DOHH2 (cell line): Measurements from ENCODE around the gene IGDCC3.

Experiments
- CTCF ChIP-seq: fragments of 200-600 bp; sonication (generic); IDR thresholded peaks from one replicate; pipeline ENCODE4 v1.5.1; 2014; ENCODE audit warnings: antibody characterized with exemption, mild to moderate bottlenecking, low read depth, low read length; ENCODE audit not compliant: poor library complexity, severe bottlenecking
- EZH2phosphoT487 ChIP-seq: fragments of 200-600 bp; sonication (generic); IDR thresholded peaks from 2 replicates; pipeline ENCODE4 v1.6.1; 2017; ENCODE audit warnings: borderline replicate concordance, mild to moderate bottlenecking, antibody characterized with exemption, low read length, moderate library complexity, mixed read lengths

GRCh38 chr15:65401611-65402240 lies 23.9 kb upstream of the IGDCC3 start:
- TF ChIP-seq CTCF: no peak
- TF ChIP-seq EZH2phosphoT487: no peak
